SK-N-SH treated with all-trans-retinoic acid at 6 μM for 48 hours (cell line): ENCODE measurements around the gene RNF103.

Experiments
- ARNTL ChIP-seq: fragments of 450-650 bp; formaldehyde crosslinking; IDR thresholded peaks from 2 replicates; pipeline ENCODE4 v1.5.0; 2020; ENCODE audit warnings: low read depth, mild to moderate bottlenecking, moderate library complexity, borderline replicate concordance
- CSDC2 ChIP-seq: fragments of 250-450 bp; sonication (Bioruptor Pico); IDR thresholded peaks from 2 replicates; pipeline ENCODE4 v1.5.0; 2020; ENCODE audit warnings: mild to moderate bottlenecking, moderate library complexity
- OSR1 ChIP-seq: fragments of 250-450 bp; sonication (Bioruptor Pico); IDR thresholded peaks from 2 replicates; pipeline ENCODE4 v1.8.0; 2022; ENCODE audit warnings: moderate library complexity, mild to moderate bottlenecking, inconsistent platforms
- RARB ChIP-seq: fragments of 250-450 bp; sonication (Bioruptor Pico); IDR thresholded peaks from 2 replicates; pipeline ENCODE4 v1.8.0; 2021; ENCODE audit warnings: mild to moderate bottlenecking, moderate library complexity
- TCF4 ChIP-seq: fragments of 250-450 bp; sonication (Bioruptor Pico); IDR thresholded peaks from 2 replicates; pipeline ENCODE4 v1.8.0; 2021; ENCODE audit warnings: mild to moderate bottlenecking, moderate library complexity, borderline replicate concordance
- TOX ChIP-seq: fragments of 250-450 bp; sonication (Bioruptor Pico); IDR thresholded peaks from 2 replicates; pipeline ENCODE4 v1.8.0; 2021; ENCODE audit warnings: mild to moderate bottlenecking, moderate library complexity, borderline replicate concordance
- ZFP3 ChIP-seq: fragments of 250-450 bp; sonication (Bioruptor Pico); IDR thresholded peaks from 2 replicates; pipeline ENCODE4 v1.5.0; 2020; ENCODE audit warnings: mild to moderate bottlenecking, moderate library complexity
- ZNF70 ChIP-seq: fragments of 450-650 bp; formaldehyde crosslinking; IDR thresholded peaks from 2 replicates; pipeline ENCODE4 v1.5.0; 2020; ENCODE audit warnings: mild to moderate bottlenecking, moderate library complexity
- TF ChIP-seq, protein P1 (sequence below): fragments of 250-450 bp; sonication (Bioruptor Pico); IDR thresholded peaks from 2 replicates; pipeline ENCODE4 v1.5.1; 2021; ENCODE audit warnings: mild to moderate bottlenecking, moderate library complexity
- TF ChIP-seq, protein P2 (sequence below): fragments of 250-450 bp; sonication (Bioruptor Pico); IDR thresholded peaks from 2 replicates; pipeline ENCODE4 v1.5.0; 2020; ENCODE audit warnings: mild to moderate bottlenecking, moderate library complexity
- TF ChIP-seq, protein P3 (sequence below): fragments of 250-450 bp; sonication (Bioruptor Pico); IDR thresholded peaks from 2 replicates; pipeline ENCODE4 v1.8.0; 2020; ENCODE audit warnings: mild to moderate bottlenecking, moderate library complexity, borderline replicate concordance

DNA sequence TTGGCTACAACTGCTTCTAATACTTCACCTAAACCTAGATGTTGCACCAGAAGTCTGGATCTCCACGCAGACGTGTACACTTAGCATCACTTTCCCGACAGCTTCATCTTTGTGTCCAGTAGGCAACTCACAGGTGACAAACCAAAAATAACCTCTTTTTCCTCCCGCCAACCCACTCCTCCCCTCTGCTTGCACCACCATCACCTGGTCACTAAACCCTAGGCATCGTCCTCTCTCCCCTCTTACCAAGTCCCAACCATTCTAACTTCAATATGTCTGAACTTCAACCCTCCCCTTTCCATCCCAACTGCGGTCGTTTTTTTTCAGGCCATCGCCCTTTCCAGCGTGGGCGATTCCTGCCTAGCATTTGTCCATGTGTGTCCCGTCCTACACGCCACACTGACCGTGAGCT, 60.0 kb downstream of the RNF103 start:
- TF ChIP-seq ZFP3 = no peak; the same call in none of the 2 replicates
- TF ChIP-seq CSDC2 = no peak
- TF ChIP-seq, protein P1, sequence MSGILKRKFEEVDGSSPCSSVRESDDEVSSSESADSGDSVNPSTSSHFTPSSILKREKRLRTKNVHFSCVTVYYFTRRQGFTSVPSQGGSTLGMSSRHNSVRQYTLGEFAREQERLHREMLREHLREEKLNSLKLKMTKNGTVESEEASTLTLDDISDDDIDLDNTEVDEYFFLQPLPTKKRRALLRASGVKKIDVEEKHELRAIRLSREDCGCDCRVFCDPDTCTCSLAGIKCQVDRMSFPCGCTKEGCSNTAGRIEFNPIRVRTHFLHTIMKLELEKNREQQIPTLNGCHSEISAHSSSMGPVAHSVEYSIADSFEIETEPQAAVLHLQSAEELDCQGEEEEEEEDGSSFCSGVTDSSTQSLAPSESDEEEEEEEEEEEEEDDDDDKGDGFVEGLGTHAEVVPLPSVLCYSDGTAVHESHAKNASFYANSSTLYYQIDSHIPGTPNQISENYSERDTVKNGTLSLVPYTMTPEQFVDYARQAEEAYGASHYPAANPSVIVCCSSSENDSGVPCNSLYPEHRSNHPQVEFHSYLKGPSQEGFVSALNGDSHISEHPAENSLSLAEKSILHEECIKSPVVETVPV = peak; percentile 71
- TF ChIP-seq RARB = no peak
- TF ChIP-seq ZNF70 (CRISPR knock-in tag) = no peak
- no peak for TF ChIP-seq TCF4
- TF ChIP-seq TOX (CRISPR knock-in tag) = no peak
- TF ChIP-seq, protein P2, sequence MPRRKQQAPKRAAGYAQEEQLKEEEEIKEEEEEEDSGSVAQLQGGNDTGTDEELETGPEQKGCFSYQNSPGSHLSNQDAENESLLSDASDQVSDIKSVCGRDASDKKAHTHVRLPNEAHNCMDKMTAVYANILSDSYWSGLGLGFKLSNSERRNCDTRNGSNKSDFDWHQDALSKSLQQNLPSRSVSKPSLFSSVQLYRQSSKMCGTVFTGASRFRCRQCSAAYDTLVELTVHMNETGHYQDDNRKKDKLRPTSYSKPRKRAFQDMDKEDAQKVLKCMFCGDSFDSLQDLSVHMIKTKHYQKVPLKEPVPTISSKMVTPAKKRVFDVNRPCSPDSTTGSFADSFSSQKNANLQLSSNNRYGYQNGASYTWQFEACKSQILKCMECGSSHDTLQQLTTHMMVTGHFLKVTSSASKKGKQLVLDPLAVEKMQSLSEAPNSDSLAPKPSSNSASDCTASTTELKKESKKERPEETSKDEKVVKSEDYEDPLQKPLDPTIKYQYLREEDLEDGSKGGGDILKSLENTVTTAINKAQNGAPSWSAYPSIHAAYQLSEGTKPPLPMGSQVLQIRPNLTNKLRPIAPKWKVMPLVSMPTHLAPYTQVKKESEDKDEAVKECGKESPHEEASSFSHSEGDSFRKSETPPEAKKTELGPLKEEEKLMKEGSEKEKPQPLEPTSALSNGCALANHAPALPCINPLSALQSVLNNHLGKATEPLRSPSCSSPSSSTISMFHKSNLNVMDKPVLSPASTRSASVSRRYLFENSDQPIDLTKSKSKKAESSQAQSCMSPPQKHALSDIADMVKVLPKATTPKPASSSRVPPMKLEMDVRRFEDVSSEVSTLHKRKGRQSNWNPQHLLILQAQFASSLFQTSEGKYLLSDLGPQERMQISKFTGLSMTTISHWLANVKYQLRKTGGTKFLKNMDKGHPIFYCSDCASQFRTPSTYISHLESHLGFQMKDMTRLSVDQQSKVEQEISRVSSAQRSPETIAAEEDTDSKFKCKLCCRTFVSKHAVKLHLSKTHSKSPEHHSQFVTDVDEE (CRISPR knock-in tag) = peak; percentile 82; the same call in 1 of the 2 replicates
- TF ChIP-seq, protein P3, sequence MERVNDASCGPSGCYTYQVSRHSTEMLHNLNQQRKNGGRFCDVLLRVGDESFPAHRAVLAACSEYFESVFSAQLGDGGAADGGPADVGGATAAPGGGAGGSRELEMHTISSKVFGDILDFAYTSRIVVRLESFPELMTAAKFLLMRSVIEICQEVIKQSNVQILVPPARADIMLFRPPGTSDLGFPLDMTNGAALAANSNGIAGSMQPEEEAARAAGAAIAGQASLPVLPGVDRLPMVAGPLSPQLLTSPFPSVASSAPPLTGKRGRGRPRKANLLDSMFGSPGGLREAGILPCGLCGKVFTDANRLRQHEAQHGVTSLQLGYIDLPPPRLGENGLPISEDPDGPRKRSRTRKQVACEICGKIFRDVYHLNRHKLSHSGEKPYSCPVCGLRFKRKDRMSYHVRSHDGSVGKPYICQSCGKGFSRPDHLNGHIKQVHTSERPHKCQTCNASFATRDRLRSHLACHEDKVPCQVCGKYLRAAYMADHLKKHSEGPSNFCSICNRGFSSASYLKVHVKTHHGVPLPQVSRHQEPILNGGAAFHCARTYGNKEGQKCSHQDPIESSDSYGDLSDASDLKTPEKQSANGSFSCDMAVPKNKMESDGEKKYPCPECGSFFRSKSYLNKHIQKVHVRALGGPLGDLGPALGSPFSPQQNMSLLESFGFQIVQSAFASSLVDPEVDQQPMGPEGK (CRISPR knock-in tag) = no peak
- no peak for TF ChIP-seq OSR1 (CRISPR knock-in tag)
- TF ChIP-seq ARNTL (CRISPR knock-in tag) = no peak
